Endothelial cell (in vitro differentiated cells): ENCODE measurements around the gene ARHGAP8. TPM values are rescaled to one million over a fixed set of nuclear protein-coding genes. Genes with fewer than 3 reads are reported as not detected.

Experiments
- DNase-seq: peaks from one replicate; pipeline ENCODE4 v3.0.0; 2021; ENCODE audit warnings: low spot score
- H3K27ac Mint-ChIP-seq: one replicate; pipeline ENCODE4 v1.8.0; 2021; ENCODE audit warnings: mixed read lengths, inconsistent platforms; ENCODE audit not compliant: unreplicated experiment
- H3K27me3 Mint-ChIP-seq: one replicate; pipeline ENCODE4 v1.8.0; 2021; ENCODE audit warnings: mild to moderate bottlenecking, moderate library complexity, mixed read lengths, inconsistent platforms; ENCODE audit not compliant: unreplicated experiment
- H3K36me3 Mint-ChIP-seq: one replicate; pipeline ENCODE4 v1.8.0; 2021; ENCODE audit warnings: mild to moderate bottlenecking, low read depth, mixed read lengths, inconsistent platforms; ENCODE audit not compliant: unreplicated experiment
- H3K4me1 Mint-ChIP-seq: one replicate; pipeline ENCODE4 v1.8.0; 2021; ENCODE audit warnings: mild to moderate bottlenecking, mixed read lengths, inconsistent platforms; ENCODE audit not compliant: unreplicated experiment
- H3K4me3 Mint-ChIP-seq: one replicate; pipeline ENCODE4 v1.8.0; 2021; ENCODE audit warnings: mild to moderate bottlenecking, mixed read lengths, inconsistent platforms; ENCODE audit not compliant: unreplicated experiment
- H3K9me3 Mint-ChIP-seq: one replicate; pipeline ENCODE4 v1.8.0; 2021; ENCODE audit warnings: mixed read lengths, inconsistent platforms; ENCODE audit not compliant: unreplicated experiment
- total RNA-seq: library from RNA; stranded (reverse); fragmentation: NEBNext Ultra II Directional; extraction: Animal tissue kit (Norgen Biotek cat#: 25700); gene quantifications from one replicate; pipeline ENCODE4 v1.2.1, GENCODE V29; 2021; ENCODE audit not compliant: unreplicated experiment
- TF ChIP-seq, protein P1 (sequence below): fragments of 200-600 bp; sonication (generic); IDR thresholded peaks from one replicate; pipeline ENCODE4 v1.5.0; 2021; ENCODE audit warnings: antibody characterized with exemption; ENCODE audit not compliant: unreplicated experiment

Gene ARHGAP8
- total RNA-seq, 1 donor from 2014 or later: 0.80 TPM

GRCh38 chr22:44811141-44811540 lies 58.8 kb downstream of the ARHGAP8 start:
- Mint-ChIP-seq H3K27me3 (peaks cover 6% of the 10 kb centered on the region), H3K36me3 (peaks cover 6% of the 10 kb centered on the region), H3K9me3 (no peaks in the 10 kb centered on the region), H3K27ac (no peak overlapping the region), H3K4me1 (no peaks in the 10 kb centered on the region), H3K4me3 (no peak overlapping the region)
- DNase-seq: no peak
- TF ChIP-seq, protein P1, sequence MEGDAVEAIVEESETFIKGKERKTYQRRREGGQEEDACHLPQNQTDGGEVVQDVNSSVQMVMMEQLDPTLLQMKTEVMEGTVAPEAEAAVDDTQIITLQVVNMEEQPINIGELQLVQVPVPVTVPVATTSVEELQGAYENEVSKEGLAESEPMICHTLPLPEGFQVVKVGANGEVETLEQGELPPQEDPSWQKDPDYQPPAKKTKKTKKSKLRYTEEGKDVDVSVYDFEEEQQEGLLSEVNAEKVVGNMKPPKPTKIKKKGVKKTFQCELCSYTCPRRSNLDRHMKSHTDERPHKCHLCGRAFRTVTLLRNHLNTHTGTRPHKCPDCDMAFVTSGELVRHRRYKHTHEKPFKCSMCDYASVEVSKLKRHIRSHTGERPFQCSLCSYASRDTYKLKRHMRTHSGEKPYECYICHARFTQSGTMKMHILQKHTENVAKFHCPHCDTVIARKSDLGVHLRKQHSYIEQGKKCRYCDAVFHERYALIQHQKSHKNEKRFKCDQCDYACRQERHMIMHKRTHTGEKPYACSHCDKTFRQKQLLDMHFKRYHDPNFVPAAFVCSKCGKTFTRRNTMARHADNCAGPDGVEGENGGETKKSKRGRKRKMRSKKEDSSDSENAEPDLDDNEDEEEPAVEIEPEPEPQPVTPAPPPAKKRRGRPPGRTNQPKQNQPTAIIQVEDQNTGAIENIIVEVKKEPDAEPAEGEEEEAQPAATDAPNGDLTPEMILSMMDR: no peak

DNA sequence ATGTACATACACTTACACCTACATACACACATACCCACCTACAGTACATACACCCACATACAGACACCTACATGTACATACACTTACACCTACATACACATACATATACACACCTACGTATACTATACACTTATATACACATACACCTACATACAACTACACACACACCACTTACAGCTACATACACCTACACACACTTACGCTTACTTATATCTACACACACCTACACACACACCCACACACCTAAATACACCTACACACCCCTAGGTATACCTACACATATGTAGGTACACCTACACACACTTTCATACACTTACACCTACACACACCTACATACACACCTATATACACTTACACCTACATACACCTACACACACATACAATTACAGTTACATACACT lies 61.0 kb downstream of the ARHGAP8 start:
- peaks cover 4% of the 10 kb centered on the region for H3K27me3 Mint-ChIP-seq
- no peak for DNase-seq
- no peak overlapping the region for H3K27ac Mint-ChIP-seq
- H3K4me1 Mint-ChIP-seq: no peaks in the 10 kb centered on the region
- H3K4me3 Mint-ChIP-seq: peak overlapping the region; percentile 4
- peaks cover 6% of the 10 kb centered on the region for H3K36me3 Mint-ChIP-seq
- no peaks in the 10 kb centered on the region for H3K9me3 Mint-ChIP-seq
- TF ChIP-seq, protein P1: no peak

GRCh38 chr22:44814266-44815098 lies 62.1 kb downstream of the ARHGAP8 start:
- H3K27ac Mint-ChIP-seq: no peak overlapping the region
- no peak for DNase-seq
- peaks cover 4% of the 10 kb centered on the region for H3K27me3 Mint-ChIP-seq
- no peak overlapping the region for H3K4me3 Mint-ChIP-seq
- peaks cover 6% of the 10 kb centered on the region for H3K36me3 Mint-ChIP-seq
- TF ChIP-seq, protein P1: no peak
- no peaks in the 10 kb centered on the region for H3K9me3 Mint-ChIP-seq
- H3K4me1 Mint-ChIP-seq: no peaks in the 10 kb centered on the region

DNA sequence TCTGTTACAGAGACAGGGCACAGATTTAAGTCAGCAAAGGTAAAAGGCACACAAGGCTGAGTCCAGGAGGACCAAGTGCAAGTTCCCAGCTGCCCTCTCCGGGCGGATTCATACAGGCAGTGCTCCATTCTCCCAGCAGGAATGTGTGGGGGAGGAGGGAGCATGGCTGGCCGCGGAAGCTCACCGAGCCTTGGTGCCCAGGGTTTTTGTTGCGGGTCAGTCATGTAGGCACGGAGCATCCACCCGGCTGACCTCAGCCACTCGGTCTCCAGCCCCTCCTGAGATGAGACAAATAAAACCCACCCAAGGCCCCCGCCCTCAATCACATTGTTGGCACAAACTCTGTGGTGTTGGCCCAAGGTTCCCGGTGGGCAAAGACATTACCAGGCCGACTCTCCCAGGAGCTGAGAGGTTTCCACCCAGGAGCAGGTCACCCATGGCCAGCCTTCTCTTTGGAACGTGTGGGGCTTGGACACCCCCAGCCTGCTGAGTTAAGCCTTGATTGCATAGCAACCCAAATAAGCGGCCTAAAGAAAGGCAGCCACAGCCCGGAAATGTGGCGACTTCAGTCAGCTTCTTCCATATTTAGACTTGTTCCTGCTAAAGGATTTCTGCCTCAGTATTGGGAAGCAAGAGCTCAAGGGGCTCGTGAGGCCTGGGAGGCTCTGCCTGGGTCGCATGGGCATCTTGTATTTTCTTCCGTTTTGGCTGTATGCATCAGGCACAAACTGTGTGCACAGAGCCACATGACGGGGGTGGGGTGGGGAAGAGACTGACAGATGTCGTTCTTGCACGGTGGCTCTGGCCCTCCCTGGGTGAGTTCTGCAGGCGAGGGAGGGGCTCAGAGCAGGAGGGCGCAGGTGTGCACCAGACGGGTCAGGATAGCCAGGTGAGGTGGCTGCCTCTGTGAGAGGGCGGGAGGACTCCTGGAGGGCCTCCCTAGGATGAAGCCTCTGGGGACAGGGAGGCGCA lies 63.0 kb downstream of the ARHGAP8 start:
- TF ChIP-seq, protein P1: no peak

More for the DNA sequence above, 63.0 kb downstream of the ARHGAP8 start:
- no peak for DNase-seq
- no peaks in the 10 kb centered on the region for H3K4me1 Mint-ChIP-seq
- peaks cover 4% of the 10 kb centered on the region for H3K27me3 Mint-ChIP-seq
- H3K9me3 Mint-ChIP-seq: no peaks in the 10 kb centered on the region
- H3K27ac Mint-ChIP-seq: no peak overlapping the region
- no peak overlapping the region for H3K4me3 Mint-ChIP-seq
- peaks cover 6% of the 10 kb centered on the region for H3K36me3 Mint-ChIP-seq
